Measurements from ENCODE around the gene ADCY5.
A peak's percentile ranks its signal among the peaks of the same experiment; 100 is the strongest.

Gene ADCY5

GRCh38 chr3:123281929-123282328, 167.0 kb downstream of the ADCY5 start:
- Mint-ChIP-seq H3K9me3 (no peaks in the 10 kb centered on the region), H3K36me3 (no peaks in the 10 kb centered on the region), H3K27ac (no peak overlapping the region), H3K4me3 (no peak overlapping the region), H3K27me3 (peaks cover under 1% of the 10 kb centered on the region), H3K4me1 (peaks cover 2% of the 10 kb centered on the region)
- ATAC-seq (ENCODE audit: low read depth) (no peak), DNase-seq (ENCODE audit: low spot score in 2 of 2) (no peak)

GRCh38 chr3:123281406-123281805, 167.5 kb downstream of the ADCY5 start:
- no peak for ATAC-seq (ENCODE audit: low read depth)
- Mint-ChIP-seq H3K27ac (no peak overlapping the region), H3K4me1 (peaks cover 6% of the 10 kb centered on the region), H3K4me3 (no peak overlapping the region), H3K36me3 (no peaks in the 10 kb centered on the region), H3K9me3 (no peaks in the 10 kb centered on the region), H3K27me3 (no peaks in the 10 kb centered on the region)
- DNase-seq (ENCODE audit: low spot score in 2 of 2) = no peak

- H3K4me1 Mint-ChIP-seq = peaks cover 6% of the 10 kb centered on the region
- H3K9me3 Mint-ChIP-seq = no peaks in the 10 kb centered on the region
- H3K27ac Mint-ChIP-seq = no peak overlapping the region
- no peak overlapping the region for H3K4me3 Mint-ChIP-seq
- DNase-seq (ENCODE audit: low spot score in 2 of 2) (no peak), ATAC-seq (ENCODE audit: low read depth) (no peak)
- H3K27me3 Mint-ChIP-seq = no peaks in the 10 kb centered on the region
- H3K36me3 Mint-ChIP-seq = no peaks in the 10 kb centered on the region
Observed at GRCh38 chr3:123279121-123279520, 169.8 kb downstream of the ADCY5 start.

- Mint-ChIP-seq H3K4me3 (no peak overlapping the region), H3K9me3 (no peaks in the 10 kb centered on the region), H3K4me1 (peaks cover 6% of the 10 kb centered on the region), H3K27ac (no peak overlapping the region), H3K36me3 (no peaks in the 10 kb centered on the region), H3K27me3 (no peaks in the 10 kb centered on the region)
- DNase-seq (ENCODE audit: low spot score in 2 of 2) (no peak), ATAC-seq (ENCODE audit: low read depth) (no peak)
Observed at GRCh38 chr3:123278446-123278845, 170.4 kb downstream of the ADCY5 start.

GRCh38 chr3:123277106-123277505, 171.8 kb downstream of the ADCY5 start:
- Mint-ChIP-seq H3K27ac (peak overlapping the region; percentile 9), H3K4me3 (no peak overlapping the region), H3K27me3 (no peaks in the 10 kb centered on the region), H3K9me3 (no peaks in the 10 kb centered on the region), H3K4me1 (peaks cover 6% of the 10 kb centered on the region), H3K36me3 (peaks cover 3% of the 10 kb centered on the region)
- DNase-seq (ENCODE audit: low spot score in 2 of 2) = no peak
- no peak for ATAC-seq (ENCODE audit: low read depth)

GRCh38 chr3:123276346-123277006, 172.4 kb downstream of the ADCY5 start:
- no peaks in the 10 kb centered on the region for H3K9me3 Mint-ChIP-seq
- H3K4me1 Mint-ChIP-seq = peaks cover 6% of the 10 kb centered on the region
- DNase-seq (ENCODE audit: low spot score in 2 of 2) (no peak), ATAC-seq (ENCODE audit: low read depth) (no peak)
- peaks cover 8% of the 10 kb centered on the region for H3K36me3 Mint-ChIP-seq
- H3K27me3 Mint-ChIP-seq = no peaks in the 10 kb centered on the region
- H3K4me3 Mint-ChIP-seq = no peak overlapping the region
- peak overlapping the region; percentile 9 for H3K27ac Mint-ChIP-seq

- DNase-seq (ENCODE audit: low spot score in 2 of 2) (no peak), ATAC-seq (ENCODE audit: low read depth) (no peak)
- no peak overlapping the region for H3K27ac Mint-ChIP-seq
- H3K27me3 Mint-ChIP-seq = no peaks in the 10 kb centered on the region
- peaks cover 9% of the 10 kb centered on the region for H3K36me3 Mint-ChIP-seq
- no peaks in the 10 kb centered on the region for H3K9me3 Mint-ChIP-seq
- peaks cover 6% of the 10 kb centered on the region for H3K4me1 Mint-ChIP-seq
- no peak overlapping the region for H3K4me3 Mint-ChIP-seq
Observed at GRCh38 chr3:123275691-123276090, 173.2 kb downstream of the ADCY5 start.

GRCh38 chr3:123272547-123272946, 176.3 kb downstream of the ADCY5 start:
- no peaks in the 10 kb centered on the region for H3K9me3 Mint-ChIP-seq
- DNase-seq (ENCODE audit: low spot score in 2 of 2) (no peak), ATAC-seq (ENCODE audit: low read depth) (no peak)
- peaks cover 6% of the 10 kb centered on the region for H3K4me1 Mint-ChIP-seq
- H3K4me3 Mint-ChIP-seq = no peak overlapping the region
- no peaks in the 10 kb centered on the region for H3K27me3 Mint-ChIP-seq
- no peak overlapping the region for H3K27ac Mint-ChIP-seq
- peaks cover 18% of the 10 kb centered on the region for H3K36me3 Mint-ChIP-seq

- Mint-ChIP-seq H3K27ac (no peak overlapping the region), H3K27me3 (no peaks in the 10 kb centered on the region), H3K4me1 (peaks cover under 1% of the 10 kb centered on the region), H3K9me3 (peaks cover under 1% of the 10 kb centered on the region), H3K4me3 (no peak overlapping the region), H3K36me3 (peaks cover 28% of the 10 kb centered on the region)
- DNase-seq (ENCODE audit: low spot score in 2 of 2) (no peak), ATAC-seq (ENCODE audit: low read depth) (no peak)
Observed at GRCh38 chr3:123271466-123272159, 177.3 kb downstream of the ADCY5 start.

GRCh38 chr3:123270818-123271217, 178.1 kb downstream of the ADCY5 start:
- Mint-ChIP-seq H3K27ac (no peak overlapping the region), H3K4me3 (no peak overlapping the region), H3K9me3 (peaks cover 3% of the 10 kb centered on the region), H3K4me1 (no peaks in the 10 kb centered on the region), H3K36me3 (peaks cover 34% of the 10 kb centered on the region), H3K27me3 (no peaks in the 10 kb centered on the region)
- DNase-seq (ENCODE audit: low spot score in 2 of 2) (no peak), ATAC-seq (ENCODE audit: low read depth) (no peak)

GRCh38 chr3:123267821-123268220, 181.1 kb downstream of the ADCY5 start:
- H3K36me3 Mint-ChIP-seq = peaks cover 40% of the 10 kb centered on the region
- H3K4me3 Mint-ChIP-seq = no peak overlapping the region
- H3K27ac Mint-ChIP-seq = no peak overlapping the region
- H3K4me1 Mint-ChIP-seq = no peaks in the 10 kb centered on the region
- ATAC-seq (ENCODE audit: low read depth) (no peak), DNase-seq (ENCODE audit: low spot score in 2 of 2) (no peak)
- peaks cover 3% of the 10 kb centered on the region for H3K9me3 Mint-ChIP-seq
- H3K27me3 Mint-ChIP-seq = no peaks in the 10 kb centered on the region

GRCh38 chr3:123263941-123264340, 184.9 kb downstream of the ADCY5 start:
- H3K9me3 Mint-ChIP-seq = peaks cover 3% of the 10 kb centered on the region
- H3K4me3 Mint-ChIP-seq = no peak overlapping the region
- no peak for ATAC-seq (ENCODE audit: low read depth)

GRCh38 chr3:123262868-123263267, 186.0 kb downstream of the ADCY5 start:
- ATAC-seq (ENCODE audit: low read depth) (no peak), DNase-seq (ENCODE audit: low spot score in 2 of 2) (no peak)
- no peak overlapping the region for H3K27ac Mint-ChIP-seq
- no peaks in the 10 kb centered on the region for H3K27me3 Mint-ChIP-seq
- H3K36me3 Mint-ChIP-seq = peaks cover 32% of the 10 kb centered on the region
- H3K4me1 Mint-ChIP-seq = no peaks in the 10 kb centered on the region
- H3K9me3 Mint-ChIP-seq = peaks cover 3% of the 10 kb centered on the region
- H3K4me3 Mint-ChIP-seq = no peak overlapping the region

More at GRCh38 chr3:123263941-123264340, 184.9 kb downstream of the ADCY5 start:
- no peak overlapping the region for H3K27ac Mint-ChIP-seq
- no peaks in the 10 kb centered on the region for H3K27me3 Mint-ChIP-seq
- H3K4me1 Mint-ChIP-seq = no peaks in the 10 kb centered on the region
- no peak for DNase-seq (ENCODE audit: low spot score in 2 of 2)
- H3K36me3 Mint-ChIP-seq = peaks cover 40% of the 10 kb centered on the region

GRCh38 chr3:123262226-123262625, 186.7 kb downstream of the ADCY5 start:
- DNase-seq (ENCODE audit: low spot score in 2 of 2) (no peak), ATAC-seq (ENCODE audit: low read depth) (no peak)
- H3K36me3 Mint-ChIP-seq = peaks cover 27% of the 10 kb centered on the region
- H3K27ac Mint-ChIP-seq = peak overlapping the region; percentile 31
- peaks cover 3% of the 10 kb centered on the region for H3K9me3 Mint-ChIP-seq
- H3K27me3 Mint-ChIP-seq = no peaks in the 10 kb centered on the region
- H3K4me3 Mint-ChIP-seq = no peak overlapping the region
- H3K4me1 Mint-ChIP-seq = no peaks in the 10 kb centered on the region

- H3K9me3 Mint-ChIP-seq = peaks cover 3% of the 10 kb centered on the region
- H3K4me3 Mint-ChIP-seq = no peak overlapping the region
- H3K4me1 Mint-ChIP-seq = no peaks in the 10 kb centered on the region
- ATAC-seq (ENCODE audit: low read depth) = no peak
- no peaks in the 10 kb centered on the region for H3K27me3 Mint-ChIP-seq
- DNase-seq (ENCODE audit: low spot score in 2 of 2) = no peak
- H3K27ac Mint-ChIP-seq = peak overlapping the region; percentile 31
- peaks cover 22% of the 10 kb centered on the region for H3K36me3 Mint-ChIP-seq
Observed at GRCh38 chr3:123261666-123262065, 187.2 kb downstream of the ADCY5 start.
